ENCODE results near the gene SOX6. TPM values are rescaled to one million over a fixed set of nuclear protein-coding genes. Genes with fewer than 3 reads are reported as not detected.

The SOX6 gene
- total and polyA plus RNA-seq, 2 of the 13 experiments (the other 11 are each of a cell fraction or from before 2014, with no cell fraction given), result 2.6 to 11.2 TPM

- Histone ChIP-seq H4K20me1 (ENCODE audit: insufficient read depth, low read length) (no peaks in the 10 kb centered on the region), H3K79me2 (ENCODE audit: insufficient read depth, low read length) (no peaks in the 10 kb centered on the region), H3K9me3 (ENCODE audit: low read length) (no peaks in the 10 kb centered on the region), H3K4me3 (replicated peaks in 1 of 3; ENCODE audit: insufficient read depth in 1 of 3, low read depth in 2 of 3, low read length in 3 of 3) (no peak overlapping the region), H3K27ac (ENCODE audit: extremely low read length, insufficient read depth, low read length) (no peak overlapping the region), H3K36me3 (replicated peaks in 1 of 2; ENCODE audit: control insufficient read depth in 1 of 2, insufficient read depth in 2 of 2, low read length in 2 of 2) (no peaks in the 10 kb centered on the region), H3K9ac (ENCODE audit: insufficient read depth, low read depth, low read length) (no peak overlapping the region), H3K27me3 (ENCODE audit: control insufficient read depth in 1 of 2, insufficient read depth in 2 of 2, low read length in 2 of 2) (peaks cover 0 to 11% of the 10 kb centered on the region in 2 experiments; a peak in 2 of 5 replicates), H2AFZ (ENCODE audit: low read length) (no peak overlapping the region), H3K4me1 (ENCODE audit: insufficient read depth, low read length) (no peaks in the 10 kb centered on the region; the same call in 1 of the 2 replicates), H3K4me2 (ENCODE audit: low read depth, low read length) (no peak overlapping the region)
- no TSS peak for BruUV-seq (replicated peaks)
- CTCF ChIA-PET (ENCODE audit: low intra/inter-chr PET ratio, low total read pairs), result no interaction called here
- WGBS (ENCODE audit: low lambda C conversion rate), result 19% methylated on average over 8 of the region's 8 CpGs
- intact Hi-C loops (cut with micrococcal nuclease; ENCODE audit: unreplicated experiment), result no loop called here
- no peak for DNase-seq (ENCODE audit: low spot score)
- no peak for ATAC-seq
- TF ChIP-seq RAD21 (CRISPR knock-in tag; IDR thresholded peaks at IDR 0.05) (no peak), ZNF329 (CRISPR knock-in tag; IDR thresholded peaks at IDR 0.05; ENCODE audit: low read depth) (no peak), ZNF207 (IDR thresholded peaks at IDR 0.05; ENCODE audit: borderline replicate concordance) (no peak), PHF8 (CRISPR knock-in tag; IDR thresholded peaks at IDR 0.05) (no peak), MZF1 (CRISPR knock-in tag; IDR thresholded peaks at IDR 0.05; ENCODE audit: borderline replicate concordance) (no peak), ZNF468 (CRISPR knock-in tag; IDR thresholded peaks at IDR 0.05) (no peak)
- no peak for FAIRE-seq
- in situ Hi-C loops (cut with HindIII; ENCODE audit: extremely low pct_ligation_motif_present, low pct_unique_long_range_greater_than_20kb), result no loop called here
- POLR2A ChIA-PET, result no interaction called here
Measured at GRCh38 chr11:15935373-15935772, 421.0 kb downstream of the SOX6 start.

GRCh38 chr11:15933886-15934625 is 422.3 kb downstream of the SOX6 start:
- H3K27me3 ChIP-seq (ENCODE audit: control insufficient read depth in 1 of 2, insufficient read depth in 2 of 2, low read length in 2 of 2), result peaks cover 0 to 11% of the 10 kb centered on the region in 2 experiments; a peak in 2 of 5 replicates
- H3K9me3 ChIP-seq (ENCODE audit: low read length), result no peaks in the 10 kb centered on the region
- H3K4me2 ChIP-seq (ENCODE audit: low read depth, low read length), result no peak overlapping the region
- ChIA-PET POLR2A (no interaction called here), CTCF (ENCODE audit: low intra/inter-chr PET ratio, low total read pairs) (no interaction called here)
- in situ Hi-C loops (cut with HindIII; ENCODE audit: extremely low pct_ligation_motif_present, low pct_unique_long_range_greater_than_20kb) (no loop called here), intact Hi-C loops (cut with micrococcal nuclease; ENCODE audit: unreplicated experiment) (no loop called here)
- no peak overlapping the region for H3K4me3 ChIP-seq (replicated peaks in 1 of 3; ENCODE audit: insufficient read depth in 1 of 3, low read depth in 2 of 3, low read length in 3 of 3)
- H3K79me2 ChIP-seq (ENCODE audit: insufficient read depth, low read length), result no peaks in the 10 kb centered on the region
- no peaks in the 10 kb centered on the region for H4K20me1 ChIP-seq (ENCODE audit: insufficient read depth, low read length)
- 22% methylated on average over 7 of the region's 7 CpGs for WGBS (ENCODE audit: low lambda C conversion rate)
- H3K9ac ChIP-seq (ENCODE audit: insufficient read depth, low read depth, low read length), result no peak overlapping the region
- H3K4me1 ChIP-seq (ENCODE audit: insufficient read depth, low read length), result no peaks in the 10 kb centered on the region; the same call in 1 of the 2 replicates
- no peak overlapping the region for H3K27ac ChIP-seq (ENCODE audit: extremely low read length, insufficient read depth, low read length)
- H3K36me3 ChIP-seq (replicated peaks in 1 of 2; ENCODE audit: control insufficient read depth in 1 of 2, insufficient read depth in 2 of 2, low read length in 2 of 2), result no peaks in the 10 kb centered on the region
- TF ChIP-seq FLYWCH1 (CRISPR knock-in tag; IDR thresholded peaks at IDR 0.05) (no peak), FOSL1 (CRISPR knock-in tag; IDR thresholded peaks at IDR 0.05; ENCODE audit: borderline replicate concordance) (no peak), ZBTB2 (CRISPR knock-in tag; IDR thresholded peaks at IDR 0.05; ENCODE audit: low read depth) (no peak), TSC22D2 (CRISPR knock-in tag; IDR thresholded peaks at IDR 0.05; ENCODE audit: borderline replicate concordance) (no peak), ZNF570 (CRISPR knock-in tag; IDR thresholded peaks at IDR 0.05; ENCODE audit: borderline replicate concordance) (no peak)
- DNase-seq (ENCODE audit: low spot score) (no peak), ATAC-seq (no peak), FAIRE-seq (no peak)
- no TSS peak for BruUV-seq (replicated peaks)
- H2AFZ ChIP-seq (ENCODE audit: low read length), result no peak overlapping the region
